H9 (cell line): ENCODE results near the gene JAK1. TPM values are rescaled to one million over a fixed set of nuclear protein-coding genes. Genes with fewer than 3 reads are reported as not detected.

Experiments
- DNase-seq: peaks from one replicate; pipeline ENCODE4 v3.0.0-alpha.2; 2017
- H2AFZ ChIP-seq: one replicate; pipeline ENCODE4 v1.6.1; 2013; ENCODE audit warnings: mild to moderate bottlenecking, low read length, control low read depth, moderate library complexity
- H2AK5ac ChIP-seq: 2 replicates; pipeline ENCODE4 v1.6.1; 2013; ENCODE audit warnings: low read length, control low read depth, mixed read lengths; ENCODE audit not compliant: insufficient read length
- H2BK120ac ChIP-seq: one replicate; pipeline ENCODE4 v1.6.1; 2013; ENCODE audit warnings: low read depth, mild to moderate bottlenecking, low read length, control low read depth, inconsistent platforms; ENCODE audit not compliant: poor library complexity, severe bottlenecking
- H2BK12ac ChIP-seq: 2 replicates; pipeline ENCODE4 v1.6.1; 2013; ENCODE audit warnings: low read length, control low read depth, mixed read lengths, low read depth; ENCODE audit not compliant: insufficient read length
- H2BK15ac ChIP-seq: 2 replicates; pipeline ENCODE4 v1.6.1; 2013; ENCODE audit warnings: low read depth, low read length, control low read depth
- H2BK20ac ChIP-seq: one replicate; pipeline ENCODE4 v1.6.1; 2013; ENCODE audit warnings: low read depth, mild to moderate bottlenecking, low read length, control low read depth, inconsistent platforms; ENCODE audit not compliant: poor library complexity, severe bottlenecking
- H2BK5ac ChIP-seq: 2 replicates; pipeline ENCODE4 v1.6.1; 2013; ENCODE audit warnings: low read length, control low read depth, mixed read lengths; ENCODE audit not compliant: insufficient read length
- H3K14ac ChIP-seq: 2 replicates; pipeline ENCODE4 v1.6.1; 2013; ENCODE audit warnings: low read length, control low read depth; ENCODE audit not compliant: insufficient read depth
- H3K18ac ChIP-seq: 2 replicates; pipeline ENCODE4 v1.6.1; 2013; ENCODE audit warnings: low read depth, mild to moderate bottlenecking, mixed read lengths, low read length, control low read depth; ENCODE audit not compliant: insufficient read length
- H3K23ac ChIP-seq: 2 replicates; pipeline ENCODE4 v1.6.1; 2013; ENCODE audit warnings: low read length, control low read depth, mixed read lengths, low read depth; ENCODE audit not compliant: insufficient read length
- H3K23me2 ChIP-seq: 2 replicates; pipeline ENCODE4 v1.6.1; 2013; ENCODE audit warnings: low read depth, mild to moderate bottlenecking, mixed read lengths, low read length, control low read depth; ENCODE audit not compliant: insufficient read length, poor library complexity, severe bottlenecking
- H3K27ac ChIP-seq: 2 replicates; pipeline ENCODE4 v1.5.1; 2013; ENCODE audit warnings: low read length, control low read depth, mixed read lengths, low read depth; ENCODE audit not compliant: insufficient read length
- H3K27me3 ChIP-seq: 2 replicates; pipeline ENCODE4 v1.6.1; 2013; ENCODE audit warnings: low read length, control low read depth, inconsistent platforms; ENCODE audit not compliant: insufficient read depth
- H3K4ac ChIP-seq: 2 replicates; pipeline ENCODE4 v1.6.1; 2013; ENCODE audit warnings: low read depth, mild to moderate bottlenecking, control low read depth, inconsistent platforms, low read length, moderate library complexity
- H3K4me1 ChIP-seq: 2 replicates; pipeline ENCODE4 v1.6.1; 2013; ENCODE audit warnings: low read length, control low read depth, inconsistent platforms; ENCODE audit not compliant: insufficient read depth
- H3K4me2 ChIP-seq: 2 replicates; pipeline ENCODE4 v1.6.1; 2013; ENCODE audit warnings: low read length, control low read depth, mixed read lengths; ENCODE audit not compliant: insufficient read length, insufficient read depth
- H3K56ac ChIP-seq: 2 replicates; pipeline ENCODE4 v1.6.1; 2013; ENCODE audit warnings: low read depth, mild to moderate bottlenecking, mixed read lengths, low read length, control low read depth; ENCODE audit not compliant: insufficient read length
- H3K79me1 ChIP-seq: 2 replicates; pipeline ENCODE4 v1.6.1; 2013; ENCODE audit warnings: low read depth, mild to moderate bottlenecking, moderate library complexity, low read length, control low read depth, inconsistent platforms; ENCODE audit not compliant: insufficient read depth, poor library complexity, severe bottlenecking
- H3K79me2 ChIP-seq: 2 replicates; pipeline ENCODE4 v1.6.1; 2013; ENCODE audit warnings: low read length, control low read depth, inconsistent platforms; ENCODE audit not compliant: insufficient read depth
- H3K9ac ChIP-seq: 2 replicates; pipeline ENCODE4 v1.6.1; 2013; ENCODE audit warnings: low read length, control low read depth, mixed read lengths; ENCODE audit not compliant: insufficient read length; ENCODE audit errors: extremely low read depth
- H3K9me3 ChIP-seq: one replicate; pipeline ENCODE4 v1.6.1; 2013; ENCODE audit warnings: low read depth, low read length, inconsistent platforms; ENCODE audit not compliant: control insufficient read depth
- H3T11ph ChIP-seq: one replicate; pipeline ENCODE4 v1.6.1; 2013; ENCODE audit warnings: mild to moderate bottlenecking, low read length, control low read depth, inconsistent platforms
- H4K20me1 ChIP-seq: one replicate; pipeline ENCODE4 v1.6.1; 2013; ENCODE audit not compliant: control insufficient read depth, insufficient read length, insufficient read depth
- H4K5ac ChIP-seq: 2 replicates; pipeline ENCODE4 v1.6.1; 2013; ENCODE audit warnings: low read depth, mild to moderate bottlenecking, mixed read lengths, low read length, control low read depth; ENCODE audit not compliant: insufficient read length
- H4K8ac ChIP-seq: replicated peaks from 2 replicates; pipeline ENCODE4 v1.6.1; 2013; ENCODE audit warnings: low read length, control low read depth, mixed read lengths, low read depth; ENCODE audit not compliant: insufficient read length
- H4K91ac ChIP-seq: 2 replicates; pipeline ENCODE4 v1.6.1; 2013; ENCODE audit warnings: low read depth, mild to moderate bottlenecking, moderate library complexity, mixed read lengths, low read length, control low read depth; ENCODE audit not compliant: insufficient read length
- H3K27ac Mint-ChIP-seq, 3 experiments: 2 replicates in 2 of 3; 3 replicates in 1 of 3; pipeline ENCODE4 v1.8.0; 2020 to 2021; ENCODE audit warnings: mixed read lengths in 3 of 3, mild to moderate bottlenecking in 1 of 3, moderate library complexity in 1 of 3
- H3K27me3 Mint-ChIP-seq: 2 replicates; pipeline ENCODE4 v1.8.0; 2021; ENCODE audit warnings: low read depth, mild to moderate bottlenecking, moderate library complexity, mixed read lengths
- H3K36me3 Mint-ChIP-seq, 3 experiments: 2 replicates in 2 of 3; 3 replicates in 1 of 3; pipeline ENCODE4 v1.8.0; 2020 to 2021; ENCODE audit warnings: low read depth in 3 of 3, mixed read lengths in 3 of 3; ENCODE audit not compliant: insufficient read depth in 1 of 3
- H3K4me1 Mint-ChIP-seq, 2 experiments: 2 replicates each; pipeline ENCODE4 v1.8.0; 2020; ENCODE audit warnings: mixed read lengths in 2 of 2
- H3K4me3 Mint-ChIP-seq, 2 experiments: 2 replicates in 1 of 2; 3 replicates in 1 of 2; pipeline ENCODE4 v1.8.0; 2020 to 2021; ENCODE audit warnings: mild to moderate bottlenecking in 2 of 2, mixed read lengths in 2 of 2, moderate library complexity in 1 of 2
- H3K9me3 Mint-ChIP-seq, 2 experiments: 2 replicates in 1 of 2; 3 replicates in 1 of 2; pipeline ENCODE4 v1.8.0; 2020; ENCODE audit warnings: mild to moderate bottlenecking in 2 of 2, mixed read lengths in 2 of 2, moderate library complexity in 1 of 2
- WGBS: extraction: QIAGEN DNeasy Blood & Tissue Kit; methylation state at CpG from one replicate; pipeline ENCODE4 v1.1.7; 2013; ENCODE audit warnings: missing lambda C conversion rate, low lambda C conversion rate, mixed read lengths; ENCODE audit not compliant: insufficient read length; ENCODE audit errors: extremely low coverage; 5-methylcytosine and 5-hydroxymethylcytosine counted together
- total RNA-seq: library from RNA; stranded (reverse); gene quantifications from 2 replicates; pipeline ENCODE4 v1.2.1, GENCODE V29; 2021
- TF ChIP-seq, protein P1 (sequence below): fragments of 200-600 bp; sonication (generic); conservative IDR thresholded peaks from 3 replicates; pipeline ENCODE4 v1.8.0; 2021; ENCODE audit warnings: antibody characterized with exemption, mild to moderate bottlenecking

The JAK1 gene
- total RNA-seq, 1 experiment from 2014 or later: 12.8 TPM

DNA sequence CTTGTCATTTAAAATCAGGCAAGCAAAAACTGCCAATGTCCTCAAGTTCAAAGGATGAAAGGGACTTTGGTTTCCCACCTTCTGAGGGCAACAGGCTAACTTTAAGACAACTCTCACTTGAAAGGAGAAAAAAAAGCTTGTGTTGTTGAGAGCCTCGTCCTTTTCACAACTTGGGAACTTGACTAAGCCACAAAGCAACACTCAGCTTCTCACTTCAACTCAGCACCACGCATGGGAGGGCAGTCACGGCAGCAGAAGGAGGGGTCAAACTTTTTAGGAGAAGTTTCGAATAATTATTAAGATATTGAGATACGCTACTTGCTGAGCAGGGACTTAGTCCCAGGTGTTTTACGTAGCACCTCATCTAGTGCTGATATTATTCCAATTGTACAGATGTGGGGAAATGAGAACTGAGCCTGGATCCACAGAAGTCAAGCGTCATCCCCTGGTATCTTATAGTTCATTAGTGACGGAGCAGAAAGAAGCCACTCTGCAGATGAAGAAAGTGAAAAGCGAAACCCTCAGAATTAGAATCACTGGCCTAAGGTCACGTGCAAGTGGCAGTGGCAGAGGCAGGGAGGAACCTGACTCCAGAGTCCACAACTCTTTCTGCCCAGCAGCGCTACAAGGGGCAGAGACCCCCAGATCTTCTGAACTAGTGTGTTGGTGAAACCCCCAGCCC is 83.6 kb downstream of the JAK1 start:
- Mint-ChIP-seq H3K27ac (no peak overlapping the region), H3K4me3 (no peak overlapping the region), H3K9me3 (no peaks in the 10 kb centered on the region), H3K27me3 (no peaks in the 10 kb centered on the region), H3K36me3 (no peaks in the 10 kb centered on the region), H3K4me1 (peaks cover 28 to 29% of the 10 kb centered on the region in 2 experiments)
- H3K4me1 ChIP-seq: peaks cover 5% of the 10 kb centered on the region; the same call in 1 of the 2 replicates
- DNase-seq: no peak
- no peaks in the 10 kb centered on the region for H3K9me3 ChIP-seq
- no peaks in the 10 kb centered on the region for H3K79me1 ChIP-seq
- no peak overlapping the region for H2AFZ ChIP-seq
- H3K14ac ChIP-seq: no peak overlapping the region
- H2BK15ac ChIP-seq: no peak overlapping the region
- no peak overlapping the region for H3K9ac ChIP-seq
- no peaks in the 10 kb centered on the region for H3K23me2 ChIP-seq
- H2BK12ac ChIP-seq: no peak overlapping the region
- H3K23ac ChIP-seq: no peak overlapping the region
- H2BK120ac ChIP-seq: no peak overlapping the region
- H3K27me3 ChIP-seq: no peaks in the 10 kb centered on the region
- H3K4me2 ChIP-seq: no peak overlapping the region
- no peak overlapping the region for H4K91ac ChIP-seq
- H3T11ph ChIP-seq: no peak overlapping the region
- no peak overlapping the region for H2BK5ac ChIP-seq
- WGBS: no CpG with 5 or more reads among the region's 11 CpGs
- H3K56ac ChIP-seq: no peak overlapping the region
- H4K5ac ChIP-seq: no peak overlapping the region
- no peak overlapping the region for H3K18ac ChIP-seq
- H3K4ac ChIP-seq: no peak overlapping the region
- no peak overlapping the region for H4K8ac ChIP-seq
- no peak overlapping the region for H2BK20ac ChIP-seq
- no peak overlapping the region for H3K27ac ChIP-seq
- no peak overlapping the region for H2AK5ac ChIP-seq
- H4K20me1 ChIP-seq: no peaks in the 10 kb centered on the region
- TF ChIP-seq, protein P1, sequence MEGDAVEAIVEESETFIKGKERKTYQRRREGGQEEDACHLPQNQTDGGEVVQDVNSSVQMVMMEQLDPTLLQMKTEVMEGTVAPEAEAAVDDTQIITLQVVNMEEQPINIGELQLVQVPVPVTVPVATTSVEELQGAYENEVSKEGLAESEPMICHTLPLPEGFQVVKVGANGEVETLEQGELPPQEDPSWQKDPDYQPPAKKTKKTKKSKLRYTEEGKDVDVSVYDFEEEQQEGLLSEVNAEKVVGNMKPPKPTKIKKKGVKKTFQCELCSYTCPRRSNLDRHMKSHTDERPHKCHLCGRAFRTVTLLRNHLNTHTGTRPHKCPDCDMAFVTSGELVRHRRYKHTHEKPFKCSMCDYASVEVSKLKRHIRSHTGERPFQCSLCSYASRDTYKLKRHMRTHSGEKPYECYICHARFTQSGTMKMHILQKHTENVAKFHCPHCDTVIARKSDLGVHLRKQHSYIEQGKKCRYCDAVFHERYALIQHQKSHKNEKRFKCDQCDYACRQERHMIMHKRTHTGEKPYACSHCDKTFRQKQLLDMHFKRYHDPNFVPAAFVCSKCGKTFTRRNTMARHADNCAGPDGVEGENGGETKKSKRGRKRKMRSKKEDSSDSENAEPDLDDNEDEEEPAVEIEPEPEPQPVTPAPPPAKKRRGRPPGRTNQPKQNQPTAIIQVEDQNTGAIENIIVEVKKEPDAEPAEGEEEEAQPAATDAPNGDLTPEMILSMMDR: no peak
- H3K79me2 ChIP-seq: no peaks in the 10 kb centered on the region
